Kidney (tissue), 14 donors: ENCODE measurements around the gene DHX57. TPM values are rescaled to one million over a fixed set of nuclear protein-coding genes. Genes with fewer than 3 reads are reported as not detected.
A peak's percentile ranks its signal among the peaks of the same experiment; 100 is the strongest.

ENCODE experiments used
- DNase-seq, 5 donors: peaks; one replicate each; pipeline ENCODE4 v3.0.0-alpha.2; 2013 to 2020
- FAIRE-seq: peaks from 2 replicates; lab custom pipeline; 2012; peaks lifted over from hg19 to GRCh38; lab: Jason Lieb, UNC
- H3K27ac ChIP-seq, 2 donors: one replicate each; pipeline ENCODE4 v1.7.0; 2013; ENCODE audit warnings: low read depth in 2 of 2, low read length in 2 of 2, inconsistent platforms in 1 of 2
- H3K27me3 ChIP-seq: one replicate; pipeline ENCODE4 v1.7.1; 2013; ENCODE audit warnings: low read length, inconsistent platforms; ENCODE audit not compliant: control insufficient read depth, insufficient read depth
- H3K36me3 ChIP-seq, 3 donors: one replicate each; pipeline versions ENCODE4 v1.7.0 to v1.7.1; 2013; ENCODE audit warnings: low read length in 3 of 3, control low read depth in 1 of 3, inconsistent platforms in 1 of 3; ENCODE audit not compliant: insufficient read depth in 3 of 3, control insufficient read depth in 2 of 3
- H3K4me1 ChIP-seq, 3 donors: one replicate each; pipeline versions ENCODE4 v1.7.0 to v1.7.1; 2013; ENCODE audit warnings: low read length in 3 of 3, inconsistent platforms in 1 of 3, low read depth in 1 of 3; ENCODE audit not compliant: control insufficient read depth in 2 of 3, insufficient read depth in 2 of 3
- H3K4me3 ChIP-seq, 3 donors: one replicate each; pipeline versions ENCODE4 v1.7.0 to v1.8.1; 2013; ENCODE audit warnings: low read length in 3 of 3, control low read depth in 1 of 3, inconsistent platforms in 1 of 3
- H3K9ac ChIP-seq, 3 donors: one replicate each; pipeline versions ENCODE4 v1.7.0 to v1.7.1; 2013; ENCODE audit warnings: low read length in 3 of 3, control low read depth in 1 of 3, inconsistent platforms in 1 of 3
- H3K9me3 ChIP-seq, 3 donors: one replicate each; pipeline versions ENCODE4 v1.7.0 to v1.7.1; 2013; ENCODE audit warnings: low read length in 3 of 3, control low read depth in 1 of 3, inconsistent platforms in 1 of 3; ENCODE audit not compliant: control insufficient read depth in 2 of 3, insufficient read depth in 1 of 3
- CTCF ChIP-seq: IDR thresholded peaks from 3 replicates; pipeline ENCODE4 v1.5.1; 2012; ENCODE audit warnings: mild to moderate bottlenecking, moderate library complexity, borderline replicate concordance; ENCODE audit not compliant: insufficient read depth; ENCODE audit errors: extremely low read depth
- intact Hi-C: fragments of 100-400 bp; cut with DNase I; formaldehyde crosslinking; loops from one replicate; pipeline ENCODE4 v1.11.1; 2022
- polyA plus RNA-seq: library from polyadenylated mRNA; stranded (reverse); fragments of 350-450 nt; fragmentation: Illumina TruSeq; extraction: RNeasy Lipid Tissue Mini Kit (QIAGEN cat#74804); gene quantifications from one replicate; pipeline ENCODE4 v1.2.3, GENCODE V29; 2014; ENCODE audit warnings: low read depth, low replicate concordance; ENCODE audit not compliant: insufficient read depth
- total RNA-seq: library from RNA; stranded (reverse); fragmentation: NEBNext Ultra II Directional; extraction: Animal tissue kit (Norgen Biotek cat#: 25700); gene quantifications from one replicate; pipeline ENCODE4 v1.2.1, GENCODE V29; 2021
- donor health status: control.
- donor health status: control.
- donor health status: control.
- donor health status: control.
- donor health status: control.
- donor health status: DM: yes; HTN: yes; CAD: no.
- donor health status: Normal renal cell carcinoma (clear cell type).

The DHX57 gene
- total and polyA plus RNA-seq, 2 donors from 2014 or later, result 6.9 to 20.7 TPM

DNA sequence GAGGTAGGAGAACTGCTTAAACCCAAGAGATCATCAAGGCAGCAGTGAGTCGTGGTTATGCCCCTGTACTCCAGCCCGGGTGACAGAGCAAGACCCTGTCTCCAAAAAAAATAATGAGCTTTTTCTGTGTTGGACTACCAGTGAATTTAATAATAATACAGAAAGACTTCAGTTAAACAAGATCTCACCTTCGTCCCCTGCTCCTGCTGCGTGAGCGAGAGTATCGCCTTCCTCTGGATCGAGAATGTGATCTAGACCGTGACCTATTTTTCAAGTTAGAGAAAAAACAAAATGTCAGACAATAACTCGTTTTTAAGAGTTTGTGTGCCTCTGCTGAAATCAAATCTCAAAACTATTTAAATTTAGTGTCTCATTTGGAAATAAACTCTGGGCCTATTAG lies 127.3 kb downstream of the DHX57 start:
- no peak for FAIRE-seq
- DNase-seq, result no peak
- intact Hi-C loops, result no loop called here
- H3K9ac ChIP-seq, result no peak overlapping the region
- H3K4me1 ChIP-seq, result peaks cover 5 to 16% (median 11%) of the 10 kb centered on the region in 3 donors
- TF ChIP-seq CTCF, result no peak
- H3K27ac ChIP-seq, result no peak overlapping the region
- no peaks in the 10 kb centered on the region for H3K9me3 ChIP-seq
- peak overlapping the region in 1 of 3 donors; percentile 5 for H3K4me3 ChIP-seq
- H3K27me3 ChIP-seq, result no peaks in the 10 kb centered on the region
- H3K36me3 ChIP-seq, result peaks cover 28 to 60% (median 34%) of the 10 kb centered on the region in 3 donors

- H3K9me3 ChIP-seq, result no peaks in the 10 kb centered on the region
- TF ChIP-seq CTCF, result no peak
- H3K27ac ChIP-seq, result no peak overlapping the region
- H3K4me1 ChIP-seq, result peaks cover 5 to 16% (median 11%) of the 10 kb centered on the region in 3 donors
- intact Hi-C loops, result no loop called here
- DNase-seq (no peak), FAIRE-seq (no peak)
- H3K4me3 ChIP-seq, result no peak overlapping the region
- no peaks in the 10 kb centered on the region for H3K27me3 ChIP-seq
- peaks cover 28 to 60% (median 34%) of the 10 kb centered on the region in 3 donors for H3K36me3 ChIP-seq
- H3K9ac ChIP-seq, result peak overlapping the region in 1 of 3 donors; percentile 61
These were observed 127.9 kb downstream of the DHX57 start for GRCh38 chr2:38747819-38748218.

Other genes with a start within 250 kb of the DHX57 start
- gene GALM, start 209.8 kb downstream of the DHX57 start, total RNA-seq, result 17.9 TPM
- 79.9 TPM for gene GALM, start 209.8 kb downstream of the DHX57 start, polyA plus RNA-seq
- 123 TPM for gene SRSF7, start 124.6 kb downstream of the DHX57 start, total RNA-seq
- gene SRSF7, start 124.6 kb downstream of the DHX57 start, polyA plus RNA-seq, result 74.1 TPM
- 11.0 TPM for gene GEMIN6, start 97.7 kb downstream of the DHX57 start, total RNA-seq
- gene GEMIN6, start 97.7 kb downstream of the DHX57 start, polyA plus RNA-seq, result 24.7 TPM
- 29.6 TPM for gene MORN2, start within 50 bp of the DHX57 start, total RNA-seq
- gene MORN2, start within 50 bp of the DHX57 start, polyA plus RNA-seq, result 121 TPM
- 2.3 TPM for gene ARHGEF33, start 13.9 kb upstream of the DHX57 start, total RNA-seq
- 2.4 TPM for gene ARHGEF33, start 13.9 kb upstream of the DHX57 start, polyA plus RNA-seq
- 33.4 TPM for gene SOS1, start 245.1 kb upstream of the DHX57 start, total RNA-seq
- gene SOS1, start 245.1 kb upstream of the DHX57 start, polyA plus RNA-seq, result 5.5 TPM